Vagina (tissue), 2 donors: Measurements from ENCODE around the gene LMTK3. TPM values are rescaled to one million over a fixed set of nuclear protein-coding genes. Genes with fewer than 3 reads are reported as not detected.
A peak's percentile ranks its signal among the peaks of the same experiment; 100 is the strongest.

Source experiments
- DNase-seq, 2 donors: peaks; one replicate each; pipeline ENCODE4 v3.0.0-alpha.2; 2017; ENCODE audit errors: extremely low spot score in 2 of 2
- H3K27ac ChIP-seq: fragments of 200-600 bp; sonication (generic); one replicate; pipeline ENCODE4 v1.5.1; 2019
- H3K27me3 ChIP-seq: fragments of 200-600 bp; sonication (generic); one replicate; pipeline ENCODE4 v1.5.1; 2019
- H3K36me3 ChIP-seq, 2 donors: fragments of 200-600 bp; sonication (generic); one replicate each; pipeline ENCODE4 v1.5.1; 2017 to 2019
- H3K4me1 ChIP-seq: fragments of 200-600 bp; sonication (generic); one replicate; pipeline ENCODE4 v1.5.1; 2019
- H3K4me3 ChIP-seq, 2 donors: fragments of 200-600 bp; sonication (generic); 1 replicate in 1 of 2; 2 replicates in 1 of 2; pipeline ENCODE4 v1.5.1; 2016 to 2019
- H3K9me3 ChIP-seq: fragments of 200-600 bp; sonication (generic); one replicate; pipeline ENCODE4 v1.5.1; 2019
- CTCF ChIP-seq, 3 experiments: fragments of 450-650 bp in 2 of 3; fragments of 200-600 bp in 1 of 3; sonication (generic) in 1 of 3; IDR thresholded peaks; one replicate each; pipeline ENCODE4 v1.5.1; 2017 to 2019; ENCODE audit warnings: antibody characterized with exemption in 3 of 3, mild to moderate bottlenecking in 2 of 3, moderate library complexity in 2 of 3
- POLR2A ChIP-seq, 2 donors: fragments of 450-650 bp; IDR thresholded peaks; one replicate each; pipeline ENCODE4 v1.6.1; 2017; ENCODE audit warnings: antibody characterized with exemption in 2 of 2, mild to moderate bottlenecking in 2 of 2, moderate library complexity in 2 of 2
- POLR2AphosphoS5 ChIP-seq, 2 donors: sonication (generic); formaldehyde crosslinking; IDR thresholded peaks; one replicate each; pipeline ENCODE4 v1.9.0; 2017; ENCODE audit warnings: antibody characterized with exemption in 2 of 2, mild to moderate bottlenecking in 2 of 2, low read depth in 1 of 2; ENCODE audit not compliant: insufficient read depth in 1 of 2
- intact Hi-C: fragments of 100-400 bp; cut with DNase I; formaldehyde crosslinking; loops from one replicate; pipeline ENCODE4 v1.15.1; 2023
- total RNA-seq: library from RNA; depleted of rRNA; stranded (reverse); fragments of >200 nt; gene quantifications from one replicate; pipeline ENCODE4 v1.2.3, GENCODE V29; 2016

Gene LMTK3
- total RNA-seq, 1 donor from 2014 or later = 1.7 TPM

GRCh38 chr19:48551437-48552302 is 40.0 kb upstream of the LMTK3 start, which contains the start of gene SULT2B1:
TSS of gene SULT2B1 (plus strand) at chr19:48552172. CDS start at chr19:48552253, 81 bp downstream.
- peak within 1 kb of the TSS; percentile 59 for H3K27ac ChIP-seq
- DNase-seq = no peak

GRCh38 chr19:48549380-48549779 is 37.7 kb upstream of the LMTK3 start:
- H3K36me3 ChIP-seq = no peaks in the 10 kb centered on the region
- no peak for TF ChIP-seq POLR2A (IDR thresholded peaks at IDR 0.05)
- TF ChIP-seq POLR2AphosphoS5 (IDR thresholded peaks at IDR 0.05; ENCODE audit: insufficient read depth in 1 of 2, low read depth in 1 of 2) = no peak
- TF ChIP-seq CTCF (IDR thresholded peaks at IDR 0.05) = no peak
- no peak for DNase-seq
- no peaks in the 10 kb centered on the region for H3K27me3 ChIP-seq
- no peak overlapping the region for H3K27ac ChIP-seq
- no peaks in the 10 kb centered on the region for H3K9me3 ChIP-seq
- intact Hi-C loops = no loop called here
- peaks cover 15% of the 10 kb centered on the region for H3K4me1 ChIP-seq
- no peak overlapping the region for H3K4me3 ChIP-seq

More at GRCh38 chr19:48551437-48552302, 40.0 kb upstream of the LMTK3 start, which contains the start of gene SULT2B1:
- no peak for TF ChIP-seq POLR2A (IDR thresholded peaks at IDR 0.05)
- peak in 1 of 2 donors; percentile 51 for TF ChIP-seq POLR2AphosphoS5 (IDR thresholded peaks at IDR 0.05; ENCODE audit: insufficient read depth in 1 of 2, low read depth in 1 of 2)
- H3K36me3 ChIP-seq = no peaks in the 10 kb centered on the region
- H3K27me3 ChIP-seq = no peaks in the 10 kb centered on the region
- peak within 1 kb of the TSS in 1 of 2 donors; percentile 42 for H3K4me3 ChIP-seq
- intact Hi-C loops = no loop called here
- no peaks in the 10 kb centered on the region for H3K9me3 ChIP-seq
- peaks cover 17% of the 10 kb centered on the region for H3K4me1 ChIP-seq

- intact Hi-C loops = no loop called here
- no peak for TF ChIP-seq POLR2A (IDR thresholded peaks at IDR 0.05)
- no peak for TF ChIP-seq CTCF (IDR thresholded peaks at IDR 0.05)
- no peak for TF ChIP-seq POLR2AphosphoS5 (IDR thresholded peaks at IDR 0.05; ENCODE audit: insufficient read depth in 1 of 2, low read depth in 1 of 2)
- DNase-seq = no peak
- H3K27me3 ChIP-seq = no peaks in the 10 kb centered on the region
- no peaks in the 10 kb centered on the region for H3K9me3 ChIP-seq
- H3K36me3 ChIP-seq = no peaks in the 10 kb centered on the region
- no peak overlapping the region for H3K4me3 ChIP-seq
- H3K4me1 ChIP-seq = peaks cover 5% of the 10 kb centered on the region
- H3K27ac ChIP-seq = no peak overlapping the region
Measured at GRCh38 chr19:48548253-48548911, 36.7 kb upstream of the LMTK3 start.

- no peak overlapping the region for H3K4me3 ChIP-seq
- H3K9me3 ChIP-seq = no peaks in the 10 kb centered on the region
- intact Hi-C loops = no loop called here
- no peaks in the 10 kb centered on the region for H3K4me1 ChIP-seq
- no peaks in the 10 kb centered on the region for H3K36me3 ChIP-seq
- DNase-seq = no peak
- TF ChIP-seq POLR2A (IDR thresholded peaks at IDR 0.05) (no peak), CTCF (IDR thresholded peaks at IDR 0.05) (no peak), POLR2AphosphoS5 (IDR thresholded peaks at IDR 0.05; ENCODE audit: insufficient read depth in 1 of 2, low read depth in 1 of 2) (no peak)
- no peaks in the 10 kb centered on the region for H3K27me3 ChIP-seq
- H3K27ac ChIP-seq = no peak overlapping the region
Measured at GRCh38 chr19:48547722-48548121, 36.1 kb upstream of the LMTK3 start.

- no peaks in the 10 kb centered on the region for H3K27me3 ChIP-seq
- TF ChIP-seq CTCF (IDR thresholded peaks at IDR 0.05) = no peak
- no peak for TF ChIP-seq POLR2A (IDR thresholded peaks at IDR 0.05)
- no peak for TF ChIP-seq POLR2AphosphoS5 (IDR thresholded peaks at IDR 0.05; ENCODE audit: insufficient read depth in 1 of 2, low read depth in 1 of 2)
- no peak for DNase-seq
- no peaks in the 10 kb centered on the region for H3K9me3 ChIP-seq
- intact Hi-C loops = no loop called here
- no peaks in the 10 kb centered on the region for H3K4me1 ChIP-seq
- H3K27ac ChIP-seq = no peak overlapping the region
- no peaks in the 10 kb centered on the region for H3K36me3 ChIP-seq
- no peak overlapping the region for H3K4me3 ChIP-seq
Measured at GRCh38 chr19:48544856-48545750, 33.5 kb upstream of the LMTK3 start.
